ENCODE data around the gene SMAD7.

Gene SMAD7

GRCh38 chr18:48956356-48956755, 5.6 kb upstream of the SMAD7 start:
- Mint-ChIP-seq H3K27me3 (no peaks in the 10 kb centered on the region), H3K4me1 (peaks cover 22% of the 10 kb centered on the region), H3K9me3 (no peaks in the 10 kb centered on the region), H3K36me3 (no peaks in the 10 kb centered on the region), H3K27ac (no peak overlapping the region), H3K4me3 (no peak overlapping the region)

- H3K27me3 Mint-ChIP-seq: no peaks in the 10 kb centered on the region
- H3K27ac Mint-ChIP-seq: no peak overlapping the region
- H3K36me3 Mint-ChIP-seq: no peaks in the 10 kb centered on the region
- no peak overlapping the region for H3K4me3 Mint-ChIP-seq
- H3K4me1 Mint-ChIP-seq: peaks cover 22% of the 10 kb centered on the region
- no peaks in the 10 kb centered on the region for H3K9me3 Mint-ChIP-seq
These were observed 5.1 kb upstream of the SMAD7 start for GRCh38 chr18:48955830-48956261.

GRCh38 chr18:48954886-48955819, 4.4 kb upstream of the SMAD7 start:
- H3K9me3 Mint-ChIP-seq: no peaks in the 10 kb centered on the region
- H3K27ac Mint-ChIP-seq: no peak overlapping the region
- peaks cover 22% of the 10 kb centered on the region for H3K4me1 Mint-ChIP-seq
- no peak overlapping the region for H3K4me3 Mint-ChIP-seq
- H3K27me3 Mint-ChIP-seq: no peaks in the 10 kb centered on the region
- no peaks in the 10 kb centered on the region for H3K36me3 Mint-ChIP-seq

GRCh38 chr18:48953104-48953706, 2.4 kb upstream of the SMAD7 start:
- Mint-ChIP-seq H3K27ac (peak overlapping the region; percentile 51), H3K36me3 (no peaks in the 10 kb centered on the region), H3K4me1 (peaks cover 24% of the 10 kb centered on the region), H3K4me3 (peak overlapping the region; percentile 92), H3K9me3 (no peaks in the 10 kb centered on the region), H3K27me3 (no peaks in the 10 kb centered on the region)

GRCh38 chr18:48952287-48953103, 1.7 kb upstream of the SMAD7 start:
- Mint-ChIP-seq H3K27ac (peak overlapping the region; percentile 98), H3K9me3 (no peaks in the 10 kb centered on the region), H3K4me1 (peaks cover 31% of the 10 kb centered on the region), H3K36me3 (peaks cover 4% of the 10 kb centered on the region), H3K27me3 (no peaks in the 10 kb centered on the region), H3K4me3 (peak overlapping the region; percentile 92)

GRCh38 chr18:48951448-48952286, 902 bp upstream of the SMAD7 start:
- no peaks in the 10 kb centered on the region for H3K27me3 Mint-ChIP-seq
- H3K4me1 Mint-ChIP-seq: peaks cover 39% of the 10 kb centered on the region
- no peaks in the 10 kb centered on the region for H3K9me3 Mint-ChIP-seq
- peak overlapping the region; percentile 98 for H3K27ac Mint-ChIP-seq
- H3K36me3 Mint-ChIP-seq: peaks cover 7% of the 10 kb centered on the region
- H3K4me3 Mint-ChIP-seq: peak overlapping the region; percentile 95

GRCh38 chr18:48949606-48950535, 894 bp downstream of the SMAD7 start:
- Mint-ChIP-seq H3K9me3 (no peaks in the 10 kb centered on the region), H3K27ac (peak overlapping the region; percentile 88), H3K36me3 (peaks cover 7% of the 10 kb centered on the region), H3K4me1 (peaks cover 46% of the 10 kb centered on the region), H3K27me3 (no peaks in the 10 kb centered on the region), H3K4me3 (peak overlapping the region; percentile 96)

GRCh38 chr18:48949050-48949605, 1.6 kb downstream of the SMAD7 start:
- H3K36me3 Mint-ChIP-seq: peaks cover 12% of the 10 kb centered on the region
- H3K4me3 Mint-ChIP-seq: peak overlapping the region; percentile 96
- no peaks in the 10 kb centered on the region for H3K27me3 Mint-ChIP-seq
- no peaks in the 10 kb centered on the region for H3K9me3 Mint-ChIP-seq
- H3K27ac Mint-ChIP-seq: peak overlapping the region; percentile 87
- peaks cover 49% of the 10 kb centered on the region for H3K4me1 Mint-ChIP-seq

GRCh38 chr18:48948112-48949049, 2.4 kb downstream of the SMAD7 start:
- H3K9me3 Mint-ChIP-seq: no peaks in the 10 kb centered on the region
- H3K36me3 Mint-ChIP-seq: peaks cover 12% of the 10 kb centered on the region
- no peaks in the 10 kb centered on the region for H3K27me3 Mint-ChIP-seq
- H3K4me1 Mint-ChIP-seq: peaks cover 53% of the 10 kb centered on the region
- peak overlapping the region; percentile 96 for H3K4me3 Mint-ChIP-seq
- H3K27ac Mint-ChIP-seq: peak overlapping the region; percentile 26

- Mint-ChIP-seq H3K36me3 (peaks cover 13% of the 10 kb centered on the region), H3K27ac (no peak overlapping the region), H3K4me3 (peak overlapping the region; percentile 96), H3K9me3 (no peaks in the 10 kb centered on the region), H3K4me1 (peaks cover 61% of the 10 kb centered on the region), H3K27me3 (no peaks in the 10 kb centered on the region)
These were observed 3.2 kb downstream of the SMAD7 start for GRCh38 chr18:48947560-48947959.

GRCh38 chr18:48947092-48947491, 3.7 kb downstream of the SMAD7 start:
- peaks cover 17% of the 10 kb centered on the region for H3K36me3 Mint-ChIP-seq
- H3K4me1 Mint-ChIP-seq: peaks cover 64% of the 10 kb centered on the region
- H3K9me3 Mint-ChIP-seq: no peaks in the 10 kb centered on the region
- H3K27ac Mint-ChIP-seq: no peak overlapping the region
- H3K4me3 Mint-ChIP-seq: peak overlapping the region; percentile 96
- no peaks in the 10 kb centered on the region for H3K27me3 Mint-ChIP-seq

GRCh38 chr18:48946329-48946835, 4.4 kb downstream of the SMAD7 start:
- H3K36me3 Mint-ChIP-seq: peaks cover 18% of the 10 kb centered on the region
- no peaks in the 10 kb centered on the region for H3K9me3 Mint-ChIP-seq
- H3K27ac Mint-ChIP-seq: no peak overlapping the region
- no peaks in the 10 kb centered on the region for H3K27me3 Mint-ChIP-seq
- peak overlapping the region; percentile 15 for H3K4me3 Mint-ChIP-seq
- peaks cover 70% of the 10 kb centered on the region for H3K4me1 Mint-ChIP-seq

- no peaks in the 10 kb centered on the region for H3K9me3 Mint-ChIP-seq
- peaks cover 18% of the 10 kb centered on the region for H3K36me3 Mint-ChIP-seq
- peak overlapping the region; percentile 47 for H3K4me3 Mint-ChIP-seq
- H3K27ac Mint-ChIP-seq: no peak overlapping the region
- H3K27me3 Mint-ChIP-seq: no peaks in the 10 kb centered on the region
- H3K4me1 Mint-ChIP-seq: peaks cover 75% of the 10 kb centered on the region
These were observed 4.9 kb downstream of the SMAD7 start for GRCh38 chr18:48945953-48946217.
